Measurements from ENCODE around the gene NF1.
"Not testable (repeated sequence)": the region's sequence is repeated elsewhere in the genome, so short reads cannot be mapped to it uniquely, and the experiment has no call there.

Gene NF1

DNA sequence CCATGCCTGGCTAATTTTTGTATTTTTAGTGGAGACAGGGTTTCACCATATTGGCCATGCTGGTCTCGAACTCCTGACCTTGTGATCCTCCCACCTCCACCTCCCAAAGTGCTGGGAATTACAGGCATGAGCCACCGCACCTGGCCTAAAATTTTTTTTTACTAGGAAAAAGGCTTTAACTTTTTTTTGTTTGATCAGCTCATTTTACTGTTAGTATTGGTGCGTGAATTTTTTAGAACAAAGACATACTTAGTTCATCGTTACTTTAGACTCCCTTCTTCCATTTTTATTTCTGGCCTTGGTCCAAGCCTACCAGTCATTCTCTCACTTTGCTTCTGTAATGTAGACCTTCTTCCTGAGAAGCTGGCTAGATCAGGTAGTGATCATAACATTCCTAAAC is 271.3 kb downstream of the NF1 start:
- H4K20me1 ChIP-seq: no peaks in the 10 kb centered on the region
- H3K27me3 ChIP-seq: no peaks in the 10 kb centered on the region
- H3K4me2 ChIP-seq: no peak overlapping the region
- no peak overlapping the region for H3K4me3 ChIP-seq
- no peaks in the 10 kb centered on the region for H3K4me1 ChIP-seq
- H3K9ac ChIP-seq: no peak overlapping the region
- no peaks in the 10 kb centered on the region for H3K9me3 ChIP-seq
- H3K36me3 ChIP-seq: peaks cover 45% of the 10 kb centered on the region
- no peak overlapping the region for H3K27ac ChIP-seq
- TF ChIP-seq Cebpa-rat (IDR thresholded peaks at IDR 0.05): no peak

DNA sequence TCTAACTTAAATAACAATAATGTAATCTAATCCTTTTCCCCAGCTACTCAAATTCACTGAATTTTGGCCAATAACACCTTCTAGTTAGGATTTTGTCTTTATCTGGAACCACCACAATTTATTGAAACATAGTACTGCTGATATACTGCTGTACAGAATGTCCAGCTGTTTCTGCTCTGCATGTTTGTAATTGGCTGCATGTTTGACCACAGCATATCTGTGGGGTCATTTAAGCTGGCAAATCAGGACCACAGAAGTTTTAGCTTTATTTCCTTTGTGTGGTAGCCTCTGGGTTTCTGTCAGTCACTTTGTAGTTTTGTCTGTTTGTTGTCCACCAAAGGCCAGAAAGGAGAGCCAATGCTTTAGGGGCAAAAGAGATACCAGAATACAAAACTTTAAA is 274.5 kb downstream of the NF1 start:
- no peak overlapping the region for H3K4me3 ChIP-seq
- no peaks in the 10 kb centered on the region for H3K9me3 ChIP-seq
- no peak for TF ChIP-seq Cebpa-rat (IDR thresholded peaks at IDR 0.05)
- no peaks in the 10 kb centered on the region for H4K20me1 ChIP-seq
- H3K36me3 ChIP-seq: peaks cover 24% of the 10 kb centered on the region
- no peak overlapping the region for H3K4me2 ChIP-seq
- H3K27me3 ChIP-seq: no peaks in the 10 kb centered on the region
- H3K27ac ChIP-seq: no peak overlapping the region
- peaks cover 13% of the 10 kb centered on the region for H3K4me1 ChIP-seq
- H3K9ac ChIP-seq: no peak overlapping the region

DNA sequence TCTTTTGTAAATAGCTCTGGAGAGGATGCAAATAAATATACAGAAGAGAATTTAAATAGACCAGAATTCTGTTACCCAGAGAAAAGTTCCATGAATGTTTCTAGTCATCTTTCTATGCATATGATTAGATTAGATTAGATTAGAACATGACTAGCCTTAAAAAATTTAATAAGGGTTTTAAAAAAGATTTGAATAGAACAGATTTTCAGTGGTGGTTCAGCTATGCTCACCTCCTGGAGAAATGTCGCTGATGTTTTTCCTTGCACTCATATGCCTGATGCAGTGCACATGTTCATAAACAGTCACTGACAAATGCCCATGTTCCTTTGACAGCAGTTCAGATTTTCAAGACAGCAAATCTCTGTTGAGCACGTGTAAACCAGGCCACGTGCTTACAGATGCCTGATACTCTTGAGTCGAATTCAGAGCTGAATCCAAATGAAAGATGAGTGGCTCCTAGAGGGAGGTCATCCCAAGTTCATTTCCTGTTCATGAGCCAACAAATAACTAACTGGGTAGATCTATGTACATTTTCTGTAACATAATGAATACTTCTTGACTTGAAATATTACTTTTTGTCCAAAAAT is 276.8 kb downstream of the NF1 start:
- no peak overlapping the region for H3K4me2 ChIP-seq
- H3K36me3 ChIP-seq: peaks cover 12% of the 10 kb centered on the region
- no peaks in the 10 kb centered on the region for H3K9me3 ChIP-seq
- H4K20me1 ChIP-seq: no peaks in the 10 kb centered on the region
- TF ChIP-seq Cebpa-rat (IDR thresholded peaks at IDR 0.05): no peak
- H3K27ac ChIP-seq: no peak overlapping the region
- no peak overlapping the region for H3K4me3 ChIP-seq
- peaks cover 17% of the 10 kb centered on the region for H3K4me1 ChIP-seq
- H3K27me3 ChIP-seq: no peaks in the 10 kb centered on the region
- no peak overlapping the region for H3K9ac ChIP-seq

DNA sequence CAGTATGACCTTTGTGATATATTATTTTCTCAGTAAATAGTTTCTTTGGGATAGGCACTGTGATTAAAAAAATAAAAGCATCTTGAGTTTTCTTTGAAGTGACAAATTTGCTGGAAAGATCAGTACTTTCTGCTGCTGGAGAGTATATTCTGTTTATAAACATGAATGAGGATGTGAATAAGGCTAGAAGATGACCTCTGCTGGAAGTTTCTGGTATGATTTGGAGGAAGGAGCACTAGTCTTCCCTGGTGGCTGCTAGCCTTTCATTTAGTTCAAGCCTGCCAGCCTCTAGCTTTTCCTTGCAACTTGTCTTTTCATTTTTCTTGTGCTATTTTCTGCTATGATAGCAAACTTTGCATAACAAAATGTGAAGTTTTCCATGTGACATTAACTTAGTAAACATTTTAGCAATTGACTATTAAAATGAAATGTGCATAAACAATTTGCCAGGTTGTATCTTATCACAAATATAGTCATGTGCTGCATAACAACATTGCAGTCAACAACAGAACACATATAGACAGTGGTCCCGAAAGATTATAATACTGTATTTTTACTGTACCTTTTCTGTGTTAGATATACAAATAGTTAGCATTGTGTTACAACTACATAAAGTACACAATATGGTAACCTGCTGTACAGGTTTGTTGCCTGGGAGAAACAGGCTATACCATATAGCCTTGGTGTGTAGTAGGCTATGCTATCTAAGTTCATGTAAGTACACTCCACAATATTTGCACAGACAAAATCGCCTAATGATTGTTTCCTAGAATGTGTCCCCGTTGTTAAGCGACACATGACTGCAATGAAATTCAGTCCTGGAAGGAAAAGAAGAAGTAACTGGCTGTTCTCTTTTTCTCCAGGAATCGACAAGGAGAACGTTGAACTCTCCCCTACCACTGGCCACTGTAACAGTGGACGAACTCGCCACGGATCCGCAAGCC is 278.6 kb downstream of the NF1 start:
- Histone ChIP-seq H3K27ac (no peak overlapping the region), H3K4me1 (peaks cover 17% of the 10 kb centered on the region), H3K4me3 (no peak overlapping the region), H3K9me3 (no peaks in the 10 kb centered on the region), H3K4me2 (no peak overlapping the region), H3K27me3 (no peaks in the 10 kb centered on the region), H3K36me3 (peaks cover 12% of the 10 kb centered on the region), H4K20me1 (no peaks in the 10 kb centered on the region), H3K9ac (no peak overlapping the region)
- no peak for TF ChIP-seq Cebpa-rat (IDR thresholded peaks at IDR 0.05)

DNA sequence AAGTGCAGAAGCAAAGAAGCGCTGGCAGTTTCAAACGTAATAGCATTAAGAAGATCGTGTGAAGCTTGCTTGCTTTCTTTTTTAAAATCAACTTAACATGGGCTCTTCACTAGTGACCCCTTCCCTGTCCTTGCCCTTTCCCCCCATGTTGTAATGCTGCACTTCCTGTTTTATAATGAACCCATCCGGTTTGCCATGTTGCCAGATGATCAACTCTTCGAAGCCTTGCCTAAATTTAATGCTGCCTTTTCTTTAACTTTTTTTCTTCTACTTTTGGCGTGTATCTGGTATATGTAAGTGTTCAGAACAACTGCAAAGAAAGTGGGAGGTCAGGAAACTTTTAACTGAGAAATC is 279.3 kb downstream of the NF1 start:
- no peaks in the 10 kb centered on the region for H4K20me1 ChIP-seq
- no peak overlapping the region for H3K9ac ChIP-seq
- H3K4me1 ChIP-seq: peaks cover 17% of the 10 kb centered on the region
- no peaks in the 10 kb centered on the region for H3K27me3 ChIP-seq
- no peak for TF ChIP-seq Cebpa-rat (IDR thresholded peaks at IDR 0.05)
- peaks cover 14% of the 10 kb centered on the region for H3K36me3 ChIP-seq
- H3K4me2 ChIP-seq: peak overlapping the region; percentile 11; the same call in 1 of the 2 replicates
- H3K27ac ChIP-seq: no peak overlapping the region
- no peaks in the 10 kb centered on the region for H3K9me3 ChIP-seq
- no peak overlapping the region for H3K4me3 ChIP-seq

DNA sequence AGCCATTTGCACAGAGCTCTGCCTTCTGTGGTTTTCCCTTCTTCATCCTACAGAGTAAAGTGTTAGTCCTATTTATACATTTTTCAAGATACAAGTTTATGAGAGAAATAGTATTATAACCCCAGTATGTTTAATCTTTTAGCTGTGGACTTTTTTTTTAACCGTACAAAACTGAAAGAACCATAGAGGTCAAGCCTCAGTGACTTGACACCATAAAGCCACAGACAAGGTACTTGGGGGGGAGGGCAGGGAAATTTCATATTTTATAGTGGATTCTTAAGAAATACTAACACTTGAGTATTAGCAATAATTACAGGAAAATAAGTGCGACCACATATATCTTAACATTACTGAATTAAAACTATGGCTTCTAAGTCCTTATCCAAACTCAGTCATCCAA is 279.7 kb downstream of the NF1 start:
- H3K4me1 ChIP-seq: peaks cover 17% of the 10 kb centered on the region
- H4K20me1 ChIP-seq: no peaks in the 10 kb centered on the region
- H3K9ac ChIP-seq: no peak overlapping the region
- H3K4me3 ChIP-seq: no peak overlapping the region
- H3K27ac ChIP-seq: no peak overlapping the region
- H3K4me2 ChIP-seq: peak overlapping the region; percentile 11; the same call in 1 of the 2 replicates
- H3K27me3 ChIP-seq: no peaks in the 10 kb centered on the region
- H3K9me3 ChIP-seq: no peaks in the 10 kb centered on the region
- peaks cover 14% of the 10 kb centered on the region for H3K36me3 ChIP-seq
- TF ChIP-seq Cebpa-rat (IDR thresholded peaks at IDR 0.05): no peak

DNA sequence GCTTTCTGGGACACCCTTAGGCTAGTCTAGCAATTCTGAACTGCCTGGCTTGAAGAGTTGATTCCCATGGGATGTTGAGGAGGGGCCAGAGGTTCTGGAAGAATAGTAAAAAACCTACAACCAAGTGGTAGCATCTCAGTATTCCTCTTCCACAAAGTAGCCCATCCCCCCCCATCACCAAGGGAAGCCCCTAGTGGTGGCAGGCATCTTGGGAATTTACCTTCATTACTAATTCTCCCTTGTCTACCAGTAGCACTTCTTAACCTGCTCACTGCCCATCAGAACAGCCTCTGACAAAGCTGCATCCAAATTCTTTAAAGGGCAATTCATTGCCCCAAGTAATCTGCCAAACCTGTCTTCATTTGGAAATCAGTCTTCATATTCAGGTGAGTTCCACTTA is 283.9 kb downstream of the NF1 start:
- Histone ChIP-seq H4K20me1 (no peaks in the 10 kb centered on the region), H3K9ac (no peak overlapping the region), H3K27ac (no peak overlapping the region), H3K36me3 (peaks cover 13% of the 10 kb centered on the region; the same call in 1 of the 2 replicates), H3K4me2 (no peak overlapping the region), H3K9me3 (no peaks in the 10 kb centered on the region), H3K4me1 (peaks cover 9% of the 10 kb centered on the region), H3K27me3 (no peaks in the 10 kb centered on the region), H3K4me3 (no peak overlapping the region)
- no peak for TF ChIP-seq Cebpa-rat (IDR thresholded peaks at IDR 0.05)

DNA sequence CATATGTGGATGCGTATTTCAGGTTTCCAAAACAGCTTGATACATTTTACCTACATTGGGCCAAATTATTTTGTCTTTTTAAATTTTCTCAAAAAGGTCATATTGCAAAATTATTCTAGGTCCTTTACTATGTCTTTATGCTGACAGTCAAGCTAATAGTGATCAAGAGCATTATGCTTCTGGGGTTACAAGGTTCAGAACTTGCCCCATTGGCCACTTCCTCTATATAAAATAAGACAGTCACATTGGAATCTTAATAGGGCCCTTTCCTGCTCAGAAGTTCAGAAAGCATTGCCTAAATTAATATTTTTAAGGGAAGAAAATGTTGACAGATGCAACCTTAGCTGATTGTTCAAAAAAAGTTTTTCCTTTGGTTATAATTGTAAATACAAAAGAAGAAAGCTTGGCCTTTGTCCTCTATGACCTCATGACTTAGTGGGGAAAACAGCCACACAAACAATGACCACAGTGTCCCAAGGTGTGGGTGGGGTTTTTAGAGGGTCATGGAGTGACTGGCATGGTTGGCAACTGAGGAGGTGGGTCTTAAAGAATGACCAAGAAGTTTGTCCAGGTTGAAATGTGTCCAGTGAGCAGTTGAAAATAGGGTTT is 284.9 kb downstream of the NF1 start:
- H4K20me1 ChIP-seq: no peaks in the 10 kb centered on the region
- H3K27me3 ChIP-seq: no peaks in the 10 kb centered on the region
- H3K27ac ChIP-seq: no peak overlapping the region
- TF ChIP-seq Cebpa-rat (IDR thresholded peaks at IDR 0.05): no peak
- no peaks in the 10 kb centered on the region for H3K9me3 ChIP-seq
- H3K4me1 ChIP-seq: no peaks in the 10 kb centered on the region
- no peak overlapping the region for H3K4me3 ChIP-seq
- no peak overlapping the region for H3K9ac ChIP-seq
- H3K4me2 ChIP-seq: no peak overlapping the region
- H3K36me3 ChIP-seq: peaks cover 8% of the 10 kb centered on the region; the same call in 1 of the 2 replicates

DNA sequence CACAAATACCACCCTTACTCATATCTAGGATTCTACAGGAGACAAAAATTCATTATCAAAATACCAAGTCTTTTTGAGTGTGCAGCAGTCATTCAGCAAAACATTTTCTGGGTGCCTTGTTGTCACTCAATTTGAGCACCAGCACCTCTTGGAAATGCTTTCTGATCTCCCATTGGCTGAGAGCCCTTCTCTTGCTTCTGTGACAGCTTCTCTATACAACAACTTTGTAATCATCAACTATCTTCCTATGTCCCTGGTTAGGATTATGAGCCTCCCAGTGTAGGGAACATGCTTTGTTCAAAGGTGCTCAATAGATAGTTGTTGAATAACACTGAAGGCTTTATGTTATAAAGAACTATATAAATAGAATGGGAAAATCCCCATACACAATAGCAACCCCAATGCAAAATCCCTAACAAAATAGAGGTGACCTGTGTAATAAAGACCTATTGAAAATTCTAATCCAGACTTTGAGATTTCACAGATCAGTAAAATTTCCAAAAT is 286.4 kb downstream of the NF1 start:
- Histone ChIP-seq H3K27ac (no peak overlapping the region), H4K20me1 (no peaks in the 10 kb centered on the region), H3K4me1 (no peaks in the 10 kb centered on the region), H3K36me3 (peaks cover 8% of the 10 kb centered on the region; the same call in 1 of the 2 replicates), H3K27me3 (no peaks in the 10 kb centered on the region), H3K9ac (no peak overlapping the region), H3K9me3 (no peaks in the 10 kb centered on the region), H3K4me3 (no peak overlapping the region), H3K4me2 (no peak overlapping the region)
- TF ChIP-seq Cebpa-rat (IDR thresholded peaks at IDR 0.05): no peak

DNA sequence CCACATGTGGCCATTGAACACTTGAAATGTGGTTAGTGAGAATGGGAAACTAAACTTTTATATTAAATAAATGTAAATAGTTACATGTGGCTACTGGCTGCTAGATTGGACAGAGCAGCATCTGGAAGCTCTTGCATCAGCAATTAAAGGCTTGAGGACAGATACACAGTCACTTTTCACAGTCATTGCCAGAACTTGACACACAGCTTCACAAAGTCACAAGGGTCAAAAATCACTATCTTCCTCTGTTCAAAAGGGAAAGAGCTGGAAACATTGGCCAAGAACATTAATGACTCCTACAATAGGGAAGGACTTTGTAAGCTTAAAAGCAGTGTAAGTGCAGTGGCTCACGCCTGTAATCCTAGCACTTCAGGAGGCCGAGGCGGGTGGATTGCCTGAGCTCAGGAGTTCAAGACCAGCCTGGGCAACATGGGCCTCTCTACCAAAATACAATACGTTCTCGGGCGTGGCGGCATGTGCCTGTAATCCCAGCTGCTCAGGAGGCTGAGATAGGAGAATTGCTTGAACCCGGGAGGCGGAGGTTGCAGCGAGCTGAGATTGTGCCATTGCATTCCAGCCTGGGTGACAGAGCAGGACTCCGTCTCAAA is 288.0 kb downstream of the NF1 start:
- H3K27ac ChIP-seq, H4K20me1 ChIP-seq, H3K9ac ChIP-seq, H3K9me3 ChIP-seq, H3K27me3 ChIP-seq, H3K4me3 ChIP-seq, H3K36me3 ChIP-seq, H3K4me2 ChIP-seq, H3K4me1 ChIP-seq: not testable (repeated sequence)

DNA sequence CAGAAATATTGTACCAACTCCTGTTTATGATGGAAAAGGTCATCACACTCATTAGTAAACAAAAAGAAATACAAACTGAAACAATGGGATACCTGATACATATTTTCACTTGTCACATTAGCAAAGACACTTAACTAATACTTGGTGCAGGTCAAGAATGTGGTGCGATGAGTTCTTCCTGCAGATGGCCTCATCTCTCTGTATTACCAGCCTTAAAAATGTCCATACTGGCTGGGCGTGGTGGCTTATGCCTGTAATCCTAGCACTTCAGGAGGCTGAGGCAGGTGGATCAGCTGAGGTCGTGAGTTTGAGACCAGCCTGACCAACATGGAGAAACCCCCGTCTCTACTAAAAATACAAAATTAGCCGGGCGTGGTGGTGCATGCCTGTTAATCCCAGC is 288.7 kb downstream of the NF1 start:
- not testable (repeated sequence) for H3K27ac ChIP-seq, H3K9me3 ChIP-seq, H3K4me2 ChIP-seq, H3K9ac ChIP-seq, H3K36me3 ChIP-seq, H3K4me1 ChIP-seq, H3K27me3 ChIP-seq, H4K20me1 ChIP-seq, H3K4me3 ChIP-seq

Measured in BLaER1 (cell line).